Measurements from ENCODE around the gene SLC16A13. TPM values are rescaled to one million over a fixed set of nuclear protein-coding genes. Genes with fewer than 3 reads are reported as not detected.
A peak's percentile ranks its signal among the peaks of the same experiment; 100 is the strongest.

Gene SLC16A13
- total and polyA plus RNA-seq, 4 donors = 0.10 to 2.4 (median 1.1) TPM

- Histone ChIP-seq H3K4me3 (ENCODE audit: low read depth, low read length) (no peak overlapping the region), H3K9me3 (ENCODE audit: control insufficient read depth, insufficient read depth, low read length) (no peaks in the 10 kb centered on the region), H3K27ac (ENCODE audit: low read depth, low read length) (no peak overlapping the region), H3K36me3 (ENCODE audit: control insufficient read depth, insufficient read depth, low read length) (no peaks in the 10 kb centered on the region), H3K27me3 (ENCODE audit: control insufficient read depth, insufficient read depth, low read length) (no peaks in the 10 kb centered on the region), H3K4me1 (ENCODE audit: control insufficient read depth, insufficient read depth, low read length) (peaks cover 4% of the 10 kb centered on the region)
- peak in 1 of 6 donors; percentile 48 for DNase-seq (ENCODE audit: low read depth in 4 of 6, low spot score in 6 of 6)
- WGBS (ENCODE audit: insufficient coverage) = 43% methylated on average over 3 of the region's 6 CpGs
Measured at GRCh38 chr17:7060165-7060891, 24.5 kb downstream of the SLC16A13 start.

- Histone ChIP-seq H3K4me1 (ENCODE audit: control insufficient read depth, insufficient read depth, low read length) (peaks cover 4% of the 10 kb centered on the region), H3K27me3 (ENCODE audit: control insufficient read depth, insufficient read depth, low read length) (no peaks in the 10 kb centered on the region), H3K36me3 (ENCODE audit: control insufficient read depth, insufficient read depth, low read length) (no peaks in the 10 kb centered on the region), H3K9me3 (ENCODE audit: control insufficient read depth, insufficient read depth, low read length) (peaks cover 2% of the 10 kb centered on the region), H3K4me3 (ENCODE audit: low read depth, low read length) (no peak overlapping the region), H3K27ac (ENCODE audit: low read depth, low read length) (no peak overlapping the region)
- 76% methylated on average over 2 of the region's 6 CpGs for WGBS (ENCODE audit: insufficient coverage)
- DNase-seq (ENCODE audit: low read depth in 4 of 6, low spot score in 6 of 6) = no peak
Measured at GRCh38 chr17:7063518-7064094, 27.8 kb downstream of the SLC16A13 start.

- peak in 1 of 6 donors; percentile 34 for DNase-seq (ENCODE audit: low read depth in 4 of 6, low spot score in 6 of 6)
- H3K36me3 ChIP-seq (ENCODE audit: control insufficient read depth, insufficient read depth, low read length) = no peaks in the 10 kb centered on the region
- no peaks in the 10 kb centered on the region for H3K27me3 ChIP-seq (ENCODE audit: control insufficient read depth, insufficient read depth, low read length)
- peaks cover 4% of the 10 kb centered on the region for H3K4me1 ChIP-seq (ENCODE audit: control insufficient read depth, insufficient read depth, low read length)
- H3K9me3 ChIP-seq (ENCODE audit: control insufficient read depth, insufficient read depth, low read length) = peaks cover 2% of the 10 kb centered on the region
- no peak overlapping the region for H3K4me3 ChIP-seq (ENCODE audit: low read depth, low read length)
- H3K27ac ChIP-seq (ENCODE audit: low read depth, low read length) = no peak overlapping the region
- WGBS (ENCODE audit: insufficient coverage) = 26% methylated on average over 4 of the region's 4 CpGs
Measured at GRCh38 chr17:7064261-7064660, 28.4 kb downstream of the SLC16A13 start.

- no CpG with 5 or more reads among the region's 1 CpG for WGBS (ENCODE audit: insufficient coverage)
- H3K27ac ChIP-seq (ENCODE audit: low read depth, low read length) = no peak overlapping the region
- no peak overlapping the region for H3K4me3 ChIP-seq (ENCODE audit: low read depth, low read length)
- H3K36me3 ChIP-seq (ENCODE audit: control insufficient read depth, insufficient read depth, low read length) = no peaks in the 10 kb centered on the region
- peaks cover 4% of the 10 kb centered on the region for H3K4me1 ChIP-seq (ENCODE audit: control insufficient read depth, insufficient read depth, low read length)
- H3K27me3 ChIP-seq (ENCODE audit: control insufficient read depth, insufficient read depth, low read length) = no peaks in the 10 kb centered on the region
- H3K9me3 ChIP-seq (ENCODE audit: control insufficient read depth, insufficient read depth, low read length) = peaks cover 2% of the 10 kb centered on the region
- no peak for DNase-seq (ENCODE audit: low read depth in 4 of 6, low spot score in 6 of 6)
Measured at GRCh38 chr17:7067198-7067597, 31.4 kb downstream of the SLC16A13 start.

- peaks cover 4% of the 10 kb centered on the region for H3K4me1 ChIP-seq (ENCODE audit: control insufficient read depth, insufficient read depth, low read length)
- H3K27me3 ChIP-seq (ENCODE audit: control insufficient read depth, insufficient read depth, low read length) = no peaks in the 10 kb centered on the region
- DNase-seq (ENCODE audit: low read depth in 4 of 6, low spot score in 6 of 6) = no peak
- H3K27ac ChIP-seq (ENCODE audit: low read depth, low read length) = no peak overlapping the region
- H3K36me3 ChIP-seq (ENCODE audit: control insufficient read depth, insufficient read depth, low read length) = no peaks in the 10 kb centered on the region
- H3K4me3 ChIP-seq (ENCODE audit: low read depth, low read length) = no peak overlapping the region
- peaks cover 2% of the 10 kb centered on the region for H3K9me3 ChIP-seq (ENCODE audit: control insufficient read depth, insufficient read depth, low read length)
- WGBS (ENCODE audit: insufficient coverage) = no CpG with 5 or more reads among the region's 1 CpG
Measured at GRCh38 chr17:7068268-7068667, 32.5 kb downstream of the SLC16A13 start.

GRCh38 chr17:7070712-7071111, 34.9 kb downstream of the SLC16A13 start:
- H3K27me3 ChIP-seq (ENCODE audit: control insufficient read depth, insufficient read depth, low read length) = no peaks in the 10 kb centered on the region
- no peak overlapping the region for H3K27ac ChIP-seq (ENCODE audit: low read depth, low read length)
- no peak overlapping the region for H3K4me3 ChIP-seq (ENCODE audit: low read depth, low read length)
- H3K9me3 ChIP-seq (ENCODE audit: control insufficient read depth, insufficient read depth, low read length) = peaks cover 2% of the 10 kb centered on the region
- no peaks in the 10 kb centered on the region for H3K4me1 ChIP-seq (ENCODE audit: control insufficient read depth, insufficient read depth, low read length)
- 85% methylated on average over 2 of the region's 3 CpGs for WGBS (ENCODE audit: insufficient coverage)
- no peak for DNase-seq (ENCODE audit: low read depth in 4 of 6, low spot score in 6 of 6)
- no peaks in the 10 kb centered on the region for H3K36me3 ChIP-seq (ENCODE audit: control insufficient read depth, insufficient read depth, low read length)

- no peaks in the 10 kb centered on the region for H3K36me3 ChIP-seq (ENCODE audit: control insufficient read depth, insufficient read depth, low read length)
- H3K27me3 ChIP-seq (ENCODE audit: control insufficient read depth, insufficient read depth, low read length) = no peaks in the 10 kb centered on the region
- 100% methylated on average over 1 of the region's 2 CpGs for WGBS (ENCODE audit: insufficient coverage)
- H3K4me3 ChIP-seq (ENCODE audit: low read depth, low read length) = no peak overlapping the region
- peaks cover 2% of the 10 kb centered on the region for H3K9me3 ChIP-seq (ENCODE audit: control insufficient read depth, insufficient read depth, low read length)
- no peak overlapping the region for H3K27ac ChIP-seq (ENCODE audit: low read depth, low read length)
- no peaks in the 10 kb centered on the region for H3K4me1 ChIP-seq (ENCODE audit: control insufficient read depth, insufficient read depth, low read length)
- no peak for DNase-seq (ENCODE audit: low read depth in 4 of 6, low spot score in 6 of 6)
Measured at GRCh38 chr17:7072406-7072805, 36.6 kb downstream of the SLC16A13 start.

GRCh38 chr17:7074931-7075330, 39.1 kb downstream of the SLC16A13 start:
- Histone ChIP-seq H3K4me1 (ENCODE audit: control insufficient read depth, insufficient read depth, low read length) (no peaks in the 10 kb centered on the region), H3K27ac (ENCODE audit: low read depth, low read length) (no peak overlapping the region), H3K36me3 (ENCODE audit: control insufficient read depth, insufficient read depth, low read length) (no peaks in the 10 kb centered on the region), H3K9me3 (ENCODE audit: control insufficient read depth, insufficient read depth, low read length) (no peaks in the 10 kb centered on the region), H3K4me3 (ENCODE audit: low read depth, low read length) (no peak overlapping the region), H3K27me3 (ENCODE audit: control insufficient read depth, insufficient read depth, low read length) (no peaks in the 10 kb centered on the region)
- DNase-seq (ENCODE audit: low read depth in 4 of 6, low spot score in 6 of 6) = no peak
- WGBS (ENCODE audit: insufficient coverage) = 91% methylated on average over 14 of the region's 14 CpGs

GRCh38 chr17:7077911-7078546, 42.2 kb downstream of the SLC16A13 start:
- no peaks in the 10 kb centered on the region for H3K9me3 ChIP-seq (ENCODE audit: control insufficient read depth, insufficient read depth, low read length)
- no peak overlapping the region for H3K27ac ChIP-seq (ENCODE audit: low read depth, low read length)
- H3K27me3 ChIP-seq (ENCODE audit: control insufficient read depth, insufficient read depth, low read length) = no peaks in the 10 kb centered on the region
- no peak overlapping the region for H3K4me3 ChIP-seq (ENCODE audit: low read depth, low read length)
- no peaks in the 10 kb centered on the region for H3K36me3 ChIP-seq (ENCODE audit: control insufficient read depth, insufficient read depth, low read length)
- WGBS (ENCODE audit: insufficient coverage) = 79% methylated on average over 5 of the region's 7 CpGs
- H3K4me1 ChIP-seq (ENCODE audit: control insufficient read depth, insufficient read depth, low read length) = no peaks in the 10 kb centered on the region
- DNase-seq (ENCODE audit: low read depth in 4 of 6, low spot score in 6 of 6) = no peak

- Histone ChIP-seq H3K4me1 (ENCODE audit: control insufficient read depth, insufficient read depth, low read length) (no peaks in the 10 kb centered on the region), H3K27ac (ENCODE audit: low read depth, low read length) (no peak overlapping the region), H3K36me3 (ENCODE audit: control insufficient read depth, insufficient read depth, low read length) (no peaks in the 10 kb centered on the region), H3K27me3 (ENCODE audit: control insufficient read depth, insufficient read depth, low read length) (no peaks in the 10 kb centered on the region), H3K4me3 (ENCODE audit: low read depth, low read length) (no peak overlapping the region), H3K9me3 (ENCODE audit: control insufficient read depth, insufficient read depth, low read length) (no peaks in the 10 kb centered on the region)
- no peak for DNase-seq (ENCODE audit: low read depth in 4 of 6, low spot score in 6 of 6)
- WGBS (ENCODE audit: insufficient coverage) = 95% methylated on average over 10 of the region's 10 CpGs
Measured at GRCh38 chr17:7078711-7079110, 42.9 kb downstream of the SLC16A13 start.
